HEK293T (cell line): Measurements from ENCODE around the gene CDCP1.

Source experiments
- CTCF ChIA-PET: fragments of 350-600 bp; formaldehyde crosslinking; extraction: SDS; loops from one replicate; lab custom pipeline; 2021; ENCODE audit warnings: antibody characterized with exemption, inconsistent platforms; lab: Yijun Ruan, JAX
- POLR2A ChIA-PET: fragments of 350-600 bp; formaldehyde crosslinking; extraction: SDS; loops from one replicate; lab custom pipeline; 2020; ENCODE audit warnings: antibody characterized with exemption, inconsistent platforms; lab: Yijun Ruan, JAX
- DNase-seq: peaks from one replicate; pipeline ENCODE4 v3.0.0; 2012; ENCODE audit warnings: mixed read lengths; ENCODE audit errors: extremely low spot score
- ARNT ChIP-seq: fragments of 450-650 bp; IDR thresholded peaks from 2 replicates; pipeline ENCODE4 v1.6.1; 2017; ENCODE audit warnings: mild to moderate bottlenecking
- BHLHE40 ChIP-seq: fragments of 450-650 bp; IDR thresholded peaks from 2 replicates; pipeline ENCODE4 v1.6.1; 2016; ENCODE audit warnings: mild to moderate bottlenecking, moderate library complexity, borderline replicate concordance
- CTBP1 ChIP-seq: fragments of 450-650 bp; IDR thresholded peaks from 2 replicates; pipeline ENCODE4 v1.6.1; 2016; ENCODE audit warnings: borderline replicate concordance
- ELF4 ChIP-seq: fragments of 450-650 bp; IDR thresholded peaks from 2 replicates; pipeline ENCODE4 v1.6.1; 2017; ENCODE audit warnings: antibody characterized with exemption
- FOXA1 ChIP-seq: fragments of 450-650 bp; IDR thresholded peaks from 2 replicates; pipeline ENCODE4 v1.6.1; 2016; ENCODE audit warnings: mild to moderate bottlenecking
- FOXK2 ChIP-seq: fragments of 450-650 bp; IDR thresholded peaks from 2 replicates; pipeline ENCODE4 v1.6.1; 2016; ENCODE audit warnings: mild to moderate bottlenecking
- FOXM1 ChIP-seq: fragments of 450-650 bp; IDR thresholded peaks from 2 replicates; pipeline ENCODE4 v1.6.1; 2017; ENCODE audit warnings: mild to moderate bottlenecking, borderline replicate concordance
- HDGF ChIP-seq: fragments of 450-650 bp; IDR thresholded peaks from 2 replicates; pipeline ENCODE4 v1.6.1; 2017; ENCODE audit warnings: antibody characterized with exemption, borderline replicate concordance
- L3MBTL2 ChIP-seq: fragments of 450-650 bp; conservative IDR thresholded peaks from 2 replicates; pipeline ENCODE4 v1.6.1; 2016; ENCODE audit warnings: mild to moderate bottlenecking
- LEF1 ChIP-seq: fragments of 450-650 bp; IDR thresholded peaks from 2 replicates; pipeline ENCODE4 v1.6.1; 2017; ENCODE audit warnings: mild to moderate bottlenecking, borderline replicate concordance
- NFRKB ChIP-seq: fragments of 450-650 bp; IDR thresholded peaks from 2 replicates; pipeline ENCODE4 v1.6.1; 2016; ENCODE audit warnings: mild to moderate bottlenecking, moderate library complexity
- PKNOX1 ChIP-seq: fragments of 450-650 bp; IDR thresholded peaks from 2 replicates; pipeline ENCODE4 v1.6.1; 2016
- SP1 ChIP-seq: fragments of 450-650 bp; IDR thresholded peaks from 2 replicates; pipeline ENCODE4 v1.6.1; 2017
- SUZ12 ChIP-seq: fragments of 450-650 bp; IDR thresholded peaks from 2 replicates; pipeline ENCODE4 v1.6.1; 2016; ENCODE audit warnings: mild to moderate bottlenecking
- TARDBP ChIP-seq: fragments of 450-650 bp; IDR thresholded peaks from 2 replicates; pipeline ENCODE4 v1.6.1; 2016
- ZNF384 ChIP-seq: fragments of 450-650 bp; IDR thresholded peaks from 2 replicates; pipeline ENCODE4 v1.6.1; 2016

CDCP1 gene

DNA sequence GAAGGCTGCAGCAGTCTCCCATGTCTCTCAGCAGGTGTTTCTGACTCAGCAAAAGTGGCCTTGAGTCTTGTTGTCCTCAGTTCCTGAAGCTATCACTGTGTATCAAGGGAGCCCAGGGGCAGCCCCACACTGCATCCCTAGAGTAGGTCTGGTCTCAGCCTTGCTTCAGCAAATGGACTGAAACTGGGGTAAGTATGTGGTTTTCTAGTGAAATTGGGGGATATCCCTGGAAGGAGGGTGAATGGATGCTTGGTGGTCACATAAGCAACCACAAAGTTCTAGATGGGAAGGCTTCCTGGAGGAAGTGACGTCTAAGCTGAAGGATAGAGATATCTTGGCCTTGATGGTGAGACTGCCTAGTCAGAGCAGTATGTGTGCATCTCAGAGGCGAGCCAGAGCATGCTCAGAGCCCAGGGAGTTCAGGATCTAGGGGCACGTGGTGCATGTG lies 41.5 kb upstream of the CDCP1 start:
- CTCF ChIA-PET: no interaction called here
- POLR2A ChIA-PET: no interaction called here
- DNase-seq: no peak
- TF ChIP-seq ELF4 (no peak), FOXA1 (no peak), PKNOX1 (no peak), CTBP1 (no peak), SP1 (no peak), L3MBTL2 (no peak), ARNT (no peak), TARDBP (no peak), FOXM1 (no peak), SUZ12 (no peak), LEF1 (no peak), BHLHE40 (no peak), ZNF384 (no peak), HDGF (no peak), NFRKB (no peak), FOXK2 (no peak)

- POLR2A ChIA-PET: no interaction called here
- TF ChIP-seq TARDBP (no peak), BHLHE40 (no peak), ARNT (no peak), L3MBTL2 (no peak)
- DNase-seq: no peak
- CTCF ChIA-PET: no interaction called here
These were observed 40.7 kb upstream of the CDCP1 start for GRCh38 chr3:45186871-45187270.

GRCh38 chr3:45185461-45185860 lies 39.3 kb upstream of the CDCP1 start:
- POLR2A ChIA-PET: no interaction called here
- TF ChIP-seq FOXA1: no peak
- no peak for TF ChIP-seq TARDBP
- no peak for TF ChIP-seq LEF1
- TF ChIP-seq ELF4: no peak
- DNase-seq: no peak
- CTCF ChIA-PET: interaction anchor here (0.8 kb wide), 1 partner anchor 8 kb away, joined by 6 read pairs; no protein-coding TSS in a partner anchor

DNA sequence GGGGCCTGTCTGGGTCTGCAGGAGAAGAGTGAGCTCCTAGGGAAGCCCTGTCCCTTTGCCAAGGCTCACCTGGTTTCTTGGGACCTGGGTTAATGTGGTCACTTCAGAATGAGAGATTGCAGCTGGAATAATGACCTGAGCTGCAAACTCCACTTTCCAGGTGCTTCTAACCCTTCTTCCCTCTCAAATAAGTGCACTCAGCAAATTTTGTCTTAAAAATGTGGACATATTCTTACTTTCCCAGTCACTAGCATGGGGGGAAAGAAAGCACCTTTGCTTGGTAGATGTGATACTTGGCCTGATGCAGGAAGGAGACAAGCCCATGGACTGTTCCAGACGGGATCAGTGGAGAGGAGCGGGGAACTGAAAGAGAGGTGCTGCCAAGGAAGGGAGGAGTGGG lies 38.9 kb upstream of the CDCP1 start:
- CTCF ChIA-PET: no interaction called here
- POLR2A ChIA-PET: no interaction called here
- DNase-seq: no peak
- TF ChIP-seq FOXM1 (no peak), PKNOX1 (no peak), NFRKB (no peak), FOXA1 (no peak), SP1 (no peak), LEF1 (no peak), CTBP1 (no peak), HDGF (no peak), ZNF384 (no peak), ELF4 (no peak), BHLHE40 (no peak), L3MBTL2 (no peak), FOXK2 (no peak), ARNT (no peak), SUZ12 (no peak), TARDBP (no peak)

DNA sequence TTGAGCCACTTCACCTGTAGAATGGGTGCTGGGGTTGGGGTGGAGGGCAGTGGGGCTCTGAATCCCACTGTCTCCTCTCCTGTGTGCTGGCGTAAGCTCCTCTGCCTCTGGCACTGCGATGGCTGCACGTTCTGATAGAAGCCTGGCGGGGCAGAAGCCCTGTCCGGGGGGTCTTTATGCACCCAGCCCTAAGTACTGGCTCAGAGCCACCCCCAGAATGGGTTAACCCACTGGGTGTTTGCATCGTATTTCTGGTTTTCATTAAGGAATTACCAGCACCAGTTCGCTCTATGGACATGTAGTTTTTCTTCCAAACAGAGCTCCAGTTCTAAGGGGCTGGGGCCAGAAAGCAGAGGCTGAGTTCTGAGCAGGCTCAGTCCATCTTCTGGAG lies 37.7 kb upstream of the CDCP1 start:
- POLR2A ChIA-PET: no interaction called here
- DNase-seq: no peak
- CTCF ChIA-PET: no interaction called here
- TF ChIP-seq ARNT (no peak), BHLHE40 (no peak), ELF4 (no peak), SUZ12 (no peak), LEF1 (no peak), FOXK2 (no peak), FOXM1 (no peak)

- TF ChIP-seq SUZ12: no peak
- no peak for TF ChIP-seq HDGF
- TF ChIP-seq PKNOX1: no peak
- no peak for TF ChIP-seq CTBP1
- no peak for TF ChIP-seq LEF1
- TF ChIP-seq TARDBP: no peak
- no peak for TF ChIP-seq FOXK2
- TF ChIP-seq BHLHE40: no peak
- no peak for TF ChIP-seq L3MBTL2
- TF ChIP-seq ZNF384: no peak
- no peak for TF ChIP-seq ELF4
- no peak for TF ChIP-seq SP1
- no peak for TF ChIP-seq ARNT
- ChIA-PET CTCF (no interaction called here), POLR2A (no interaction called here)
- DNase-seq: peak; percentile 31
These were observed 37.0 kb upstream of the CDCP1 start for GRCh38 chr3:45182915-45183871.
